ENCODE results near the gene IVL.

DNA sequence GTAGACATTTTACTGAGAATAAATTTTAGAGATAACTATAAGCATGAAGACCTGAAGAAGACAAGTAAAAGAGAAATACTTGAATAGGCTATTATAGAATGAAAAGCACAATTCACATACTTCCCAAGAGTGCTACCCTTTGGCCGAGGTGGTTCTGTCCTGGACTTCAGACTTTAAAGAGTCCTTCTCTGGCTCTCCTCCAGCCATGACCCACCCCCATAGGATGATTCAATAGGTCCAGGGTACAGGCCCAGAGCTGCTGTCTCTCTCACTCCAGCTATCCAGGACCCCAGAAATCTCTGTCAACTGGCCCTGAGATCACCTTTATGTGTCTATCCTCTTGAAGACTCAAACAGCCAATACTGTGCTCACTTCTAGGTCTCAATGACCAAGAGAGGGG lies 31.5 kb upstream of the IVL start:
- no peak for TF ChIP-seq POLR2AphosphoS5 (IDR thresholded peaks at IDR 0.05; ENCODE audit: low read depth, low read length)
- TF ChIP-seq, protein P1, sequence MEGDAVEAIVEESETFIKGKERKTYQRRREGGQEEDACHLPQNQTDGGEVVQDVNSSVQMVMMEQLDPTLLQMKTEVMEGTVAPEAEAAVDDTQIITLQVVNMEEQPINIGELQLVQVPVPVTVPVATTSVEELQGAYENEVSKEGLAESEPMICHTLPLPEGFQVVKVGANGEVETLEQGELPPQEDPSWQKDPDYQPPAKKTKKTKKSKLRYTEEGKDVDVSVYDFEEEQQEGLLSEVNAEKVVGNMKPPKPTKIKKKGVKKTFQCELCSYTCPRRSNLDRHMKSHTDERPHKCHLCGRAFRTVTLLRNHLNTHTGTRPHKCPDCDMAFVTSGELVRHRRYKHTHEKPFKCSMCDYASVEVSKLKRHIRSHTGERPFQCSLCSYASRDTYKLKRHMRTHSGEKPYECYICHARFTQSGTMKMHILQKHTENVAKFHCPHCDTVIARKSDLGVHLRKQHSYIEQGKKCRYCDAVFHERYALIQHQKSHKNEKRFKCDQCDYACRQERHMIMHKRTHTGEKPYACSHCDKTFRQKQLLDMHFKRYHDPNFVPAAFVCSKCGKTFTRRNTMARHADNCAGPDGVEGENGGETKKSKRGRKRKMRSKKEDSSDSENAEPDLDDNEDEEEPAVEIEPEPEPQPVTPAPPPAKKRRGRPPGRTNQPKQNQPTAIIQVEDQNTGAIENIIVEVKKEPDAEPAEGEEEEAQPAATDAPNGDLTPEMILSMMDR (IDR thresholded peaks at IDR 0.05) = no peak
- TF ChIP-seq ELF1 (IDR thresholded peaks at IDR 0.05) = no peak
- no peak for TF ChIP-seq CHD2 (IDR thresholded peaks at IDR 0.05; ENCODE audit: low read length, partially characterized antibody)
- no peak for TF ChIP-seq RAD21 (IDR thresholded peaks at IDR 0.05; ENCODE audit: low read length)
- TF ChIP-seq EP300 (IDR thresholded peaks at IDR 0.05; ENCODE audit: borderline replicate concordance in 1 of 2, low read depth in 1 of 2, low read length in 1 of 2) = no peak
- TF ChIP-seq, protein P2, sequence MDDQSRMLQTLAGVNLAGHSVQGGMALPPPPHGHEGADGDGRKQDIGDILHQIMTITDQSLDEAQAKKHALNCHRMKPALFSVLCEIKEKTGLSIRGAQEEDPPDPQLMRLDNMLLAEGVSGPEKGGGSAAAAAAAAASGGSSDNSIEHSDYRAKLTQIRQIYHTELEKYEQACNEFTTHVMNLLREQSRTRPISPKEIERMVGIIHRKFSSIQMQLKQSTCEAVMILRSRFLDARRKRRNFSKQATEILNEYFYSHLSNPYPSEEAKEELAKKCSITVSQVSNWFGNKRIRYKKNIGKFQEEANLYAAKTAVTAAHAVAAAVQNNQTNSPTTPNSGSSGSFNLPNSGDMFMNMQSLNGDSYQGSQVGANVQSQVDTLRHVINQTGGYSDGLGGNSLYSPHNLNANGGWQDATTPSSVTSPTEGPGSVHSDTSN (IDR thresholded peaks at IDR 0.05) = no peak
- no peak for TF ChIP-seq TAF1 (IDR thresholded peaks at IDR 0.05; ENCODE audit: borderline replicate concordance, low read depth, low read length)
- TF ChIP-seq TCF12 (IDR thresholded peaks at IDR 0.05) = no peak
- TF ChIP-seq, protein P3, sequence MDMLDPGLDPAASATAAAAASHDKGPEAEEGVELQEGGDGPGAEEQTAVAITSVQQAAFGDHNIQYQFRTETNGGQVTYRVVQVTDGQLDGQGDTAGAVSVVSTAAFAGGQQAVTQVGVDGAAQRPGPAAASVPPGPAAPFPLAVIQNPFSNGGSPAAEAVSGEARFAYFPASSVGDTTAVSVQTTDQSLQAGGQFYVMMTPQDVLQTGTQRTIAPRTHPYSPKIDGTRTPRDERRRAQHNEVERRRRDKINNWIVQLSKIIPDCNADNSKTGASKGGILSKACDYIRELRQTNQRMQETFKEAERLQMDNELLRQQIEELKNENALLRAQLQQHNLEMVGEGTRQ (IDR thresholded peaks at IDR 0.05; ENCODE audit: borderline replicate concordance, low read depth, low read length) = no peak
- TF ChIP-seq, protein P4, sequence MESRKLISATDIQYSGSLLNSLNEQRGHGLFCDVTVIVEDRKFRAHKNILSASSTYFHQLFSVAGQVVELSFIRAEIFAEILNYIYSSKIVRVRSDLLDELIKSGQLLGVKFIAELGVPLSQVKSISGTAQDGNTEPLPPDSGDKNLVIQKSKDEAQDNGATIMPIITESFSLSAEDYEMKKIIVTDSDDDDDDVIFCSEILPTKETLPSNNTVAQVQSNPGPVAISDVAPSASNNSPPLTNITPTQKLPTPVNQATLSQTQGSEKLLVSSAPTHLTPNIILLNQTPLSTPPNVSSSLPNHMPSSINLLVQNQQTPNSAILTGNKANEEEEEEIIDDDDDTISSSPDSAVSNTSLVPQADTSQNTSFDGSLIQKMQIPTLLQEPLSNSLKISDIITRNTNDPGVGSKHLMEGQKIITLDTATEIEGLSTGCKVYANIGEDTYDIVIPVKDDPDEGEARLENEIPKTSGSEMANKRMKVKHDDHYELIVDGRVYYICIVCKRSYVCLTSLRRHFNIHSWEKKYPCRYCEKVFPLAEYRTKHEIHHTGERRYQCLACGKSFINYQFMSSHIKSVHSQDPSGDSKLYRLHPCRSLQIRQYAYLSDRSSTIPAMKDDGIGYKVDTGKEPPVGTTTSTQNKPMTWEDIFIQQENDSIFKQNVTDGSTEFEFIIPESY (IDR thresholded peaks at IDR 0.05; ENCODE audit: borderline replicate concordance, low read depth) = no peak
